Measurements from ENCODE around the gene SLC29A1. TPM values are rescaled to one million over a fixed set of nuclear protein-coding genes. Genes with fewer than 3 reads are reported as not detected.

SLC29A1 gene
- total and polyA plus RNA-seq, 9 of the 15 experiments (the other 6 are each of a cell fraction or from before 2014, with no cell fraction given), result 18.9 to 170 (median 57.7) TPM

- TF ChIP-seq BCLAF1 (IDR thresholded peaks at IDR 0.05; ENCODE audit: borderline replicate concordance in 1 of 2, control insufficient read depth in 1 of 2, low read depth in 2 of 2, low read length in 1 of 2) (peak; percentile 58 to 79; a peak in 2 of 4 replicates), PHB (CRISPR knock-in tag; IDR thresholded peaks at IDR 0.05) (no peak), ZBTB7A (IDR thresholded peaks at IDR 0.05; ENCODE audit: borderline replicate concordance, control insufficient read depth, low read depth, low read length) (no peak), NCOR1 (IDR thresholded peaks at IDR 0.05) (peak; percentile 42; the same call in 1 of the 2 replicates), RBFOX2 (IDR thresholded peaks at IDR 0.05; ENCODE audit: low read depth, low read length) (no peak; the same call in 1 of the 2 replicates), IFI16 (CRISPR knock-in tag; IDR thresholded peaks at IDR 0.05) (no peak), E2F6 (IDR thresholded peaks at IDR 0.05; ENCODE audit: borderline replicate concordance in 1 of 2, extremely low read depth in 1 of 2, insufficient read depth in 1 of 2, insufficient read length in 1 of 2, low read depth in 1 of 2, low read length in 1 of 2, poor library complexity in 1 of 2, severe bottlenecking in 1 of 2) (peak in 1 of 2 experiments; percentile 12), NR2C2 (CRISPR knock-in tag; IDR thresholded peaks at IDR 0.05) (0 out of 2 replicates have a peak, but pooled peaks have one; percentile 14), NR2C2 (tag; IDR thresholded peaks at IDR 0.05) (no peak), EP300 (IDR thresholded peaks at IDR 0.05; ENCODE audit: low read length) (no peak), ZNF586 (CRISPR knock-in tag; conservative IDR thresholded peaks at IDR 0.05) (no peak), KDM2B (CRISPR knock-in tag; IDR thresholded peaks at IDR 0.05) (no peak), HMGN3 (IDR thresholded peaks at IDR 0.05; ENCODE audit: borderline replicate concordance, extremely low read depth, insufficient read length, low read depth, low read length) (no peak), MYBL2 (IDR thresholded peaks at IDR 0.05; ENCODE audit: low read depth) (no peak), MYBL2 (CRISPR knock-in tag; IDR thresholded peaks at IDR 0.05; ENCODE audit: borderline replicate concordance) (no peak), MNT (conservative IDR thresholded peaks at IDR 0.05) (0 out of 4 replicates have a peak, but pooled peaks of 1 of the 2 experiments have one; percentile 14)
- TF ChIP-seq, protein P1, sequence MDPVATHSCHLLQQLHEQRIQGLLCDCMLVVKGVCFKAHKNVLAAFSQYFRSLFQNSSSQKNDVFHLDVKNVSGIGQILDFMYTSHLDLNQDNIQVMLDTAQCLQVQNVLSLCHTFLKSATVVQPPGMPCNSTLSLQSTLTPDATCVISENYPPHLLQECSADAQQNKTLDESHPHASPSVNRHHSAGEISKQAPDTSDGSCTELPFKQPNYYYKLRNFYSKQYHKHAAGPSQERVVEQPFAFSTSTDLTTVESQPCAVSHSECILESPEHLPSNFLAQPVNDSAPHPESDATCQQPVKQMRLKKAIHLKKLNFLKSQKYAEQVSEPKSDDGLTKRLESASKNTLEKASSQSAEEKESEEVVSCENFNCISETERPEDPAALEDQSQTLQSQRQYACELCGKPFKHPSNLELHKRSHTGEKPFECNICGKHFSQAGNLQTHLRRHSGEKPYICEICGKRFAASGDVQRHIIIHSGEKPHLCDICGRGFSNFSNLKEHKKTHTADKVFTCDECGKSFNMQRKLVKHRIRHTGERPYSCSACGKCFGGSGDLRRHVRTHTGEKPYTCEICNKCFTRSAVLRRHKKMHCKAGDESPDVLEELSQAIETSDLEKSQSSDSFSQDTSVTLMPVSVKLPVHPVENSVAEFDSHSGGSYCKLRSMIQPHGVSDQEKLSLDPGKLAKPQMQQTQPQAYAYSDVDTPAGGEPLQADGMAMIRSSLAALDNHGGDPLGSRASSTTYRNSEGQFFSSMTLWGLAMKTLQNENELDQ (CRISPR knock-in tag; IDR thresholded peaks at IDR 0.05; ENCODE audit: borderline replicate concordance), result no peak
Observed at GRCh38 chr6:44253307-44254101, 30.1 kb downstream of the SLC29A1 start (continued).
